Measurements from ENCODE around the gene PSTPIP2. TPM values are rescaled to one million over a fixed set of nuclear protein-coding genes. Genes with fewer than 3 reads are reported as not detected.
A peak's percentile ranks its signal among the peaks of the same experiment; 100 is the strongest.

Gene PSTPIP2
- total and polyA plus RNA-seq, 2 of the 13 experiments (the other 11 are each of a cell fraction or from before 2014, with no cell fraction given): 0.25 to 0.27 TPM

DNA sequence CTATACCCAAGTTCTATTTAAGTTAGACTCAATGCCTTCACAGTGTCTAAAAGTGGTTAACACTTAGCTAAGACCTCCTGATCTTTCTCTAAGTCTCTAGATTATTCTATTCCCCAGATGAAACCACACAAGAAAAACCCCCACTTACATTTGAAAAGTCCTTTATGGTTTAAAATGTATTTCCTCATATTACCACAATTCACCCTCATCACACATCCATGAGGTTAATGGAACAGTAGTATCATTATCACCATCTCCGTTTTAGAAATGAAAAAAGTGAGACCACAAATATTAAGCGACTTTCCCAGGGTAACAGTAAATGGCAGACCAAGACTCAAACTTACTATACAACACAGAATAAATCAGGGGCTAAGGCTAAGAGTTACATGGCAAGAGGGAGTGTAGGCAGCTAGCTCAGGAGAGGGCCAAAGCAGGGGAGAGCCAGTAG, 133.5 kb downstream of the PSTPIP2 start (continued):
- TF ChIP-seq ZNF558 (CRISPR knock-in tag; IDR thresholded peaks at IDR 0.05; ENCODE audit: borderline replicate concordance) (no peak), KLF15 (CRISPR knock-in tag; IDR thresholded peaks at IDR 0.05; ENCODE audit: borderline replicate concordance) (no peak), TBX2 (CRISPR knock-in tag; IDR thresholded peaks at IDR 0.05; ENCODE audit: borderline replicate concordance) (no peak)

DNA sequence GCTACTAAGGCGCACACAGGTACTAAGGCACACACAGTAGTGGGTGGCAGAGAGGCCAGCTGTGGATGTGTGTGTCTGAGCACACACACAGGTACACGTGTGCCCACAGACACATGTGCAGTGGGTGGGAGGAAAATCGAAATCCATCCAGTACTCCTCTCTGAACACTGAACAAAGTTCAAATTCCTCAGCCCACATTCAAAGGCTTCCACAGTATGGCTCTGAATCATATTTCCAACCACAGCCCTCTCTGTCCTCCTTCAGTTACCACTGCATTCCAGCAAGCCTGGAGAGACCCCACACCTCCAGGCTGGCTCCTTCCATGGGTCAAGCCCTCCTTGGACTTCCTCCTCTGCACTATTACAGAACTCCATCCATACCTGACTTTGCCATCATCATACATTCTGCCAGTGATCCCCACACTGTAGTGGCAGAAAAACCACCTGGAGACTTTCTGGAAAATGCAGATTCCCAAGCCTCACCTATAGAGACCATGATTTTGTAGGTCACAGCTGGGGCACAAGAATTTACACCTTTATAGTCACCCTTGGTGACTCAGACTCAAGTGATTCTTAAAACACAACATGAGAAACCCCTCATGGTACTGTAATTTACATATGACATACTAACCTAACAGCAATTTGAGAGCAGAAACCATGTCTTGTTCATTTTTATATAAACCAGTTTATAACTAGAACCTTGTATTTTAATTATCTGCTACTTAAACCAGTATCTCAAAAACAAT, 136.3 kb downstream of the PSTPIP2 start:
- 69% methylated on average over 3 of the region's 3 CpGs for WGBS (ENCODE audit: low lambda C conversion rate)
- H3K9ac ChIP-seq (ENCODE audit: insufficient read depth, low read depth, low read length): no peak overlapping the region
- in situ Hi-C loops (cut with HindIII; ENCODE audit: extremely low pct_ligation_motif_present, low pct_unique_long_range_greater_than_20kb): no loop called here
- no peaks in the 10 kb centered on the region for H3K27me3 ChIP-seq (ENCODE audit: control insufficient read depth in 1 of 2, insufficient read depth in 2 of 2, low read length in 2 of 2)
- peak overlapping the region; percentile 27 for H3K27ac ChIP-seq (ENCODE audit: extremely low read length, insufficient read depth, low read length)
- ATAC-seq (peak; percentile 95), FAIRE-seq (no peak), DNase-seq (ENCODE audit: low spot score) (peak; percentile 54)
- no peaks in the 10 kb centered on the region for H3K9me3 ChIP-seq (ENCODE audit: low read length)
- intact Hi-C loops (cut with micrococcal nuclease; ENCODE audit: unreplicated experiment): loop anchor here (1.0 to 10.0 kb wide), 2 partner anchors 32 to 139 kb away; partner anchors contain the start of genes EPG5 and PSTPIP2
- no TSS peak for BruUV-seq (replicated peaks)
- H3K4me2 ChIP-seq (ENCODE audit: low read depth, low read length): peak overlapping the region; percentile 29; the same call in 1 of the 2 replicates
- peaks cover 5 to 43% of the 10 kb centered on the region in 2 experiments; a peak in 4 of 5 replicates for H3K36me3 ChIP-seq (replicated peaks in 1 of 2; ENCODE audit: control insufficient read depth in 1 of 2, insufficient read depth in 2 of 2, low read length in 2 of 2)
- no peaks in the 10 kb centered on the region for H4K20me1 ChIP-seq (ENCODE audit: insufficient read depth, low read length)
- ChIA-PET POLR2A (no interaction called here), CTCF (ENCODE audit: low intra/inter-chr PET ratio, low total read pairs) (no interaction called here)
- H3K4me3 ChIP-seq (replicated peaks in 1 of 3; ENCODE audit: insufficient read depth in 1 of 3, low read depth in 2 of 3, low read length in 3 of 3): no peak overlapping the region
- peaks cover 14% of the 10 kb centered on the region for H3K4me1 ChIP-seq (ENCODE audit: insufficient read depth, low read length)
- no peaks in the 10 kb centered on the region for H3K79me2 ChIP-seq (ENCODE audit: insufficient read depth, low read length)
- no peak overlapping the region for H2AFZ ChIP-seq (ENCODE audit: low read length)
- TF ChIP-seq TGIF2 (CRISPR knock-in tag; IDR thresholded peaks at IDR 0.05): no peak
- peak; percentile 38; the same call in 1 of the 2 replicates for TF ChIP-seq SALL1 (CRISPR knock-in tag; IDR thresholded peaks at IDR 0.05)
- peak; percentile 60 for TF ChIP-seq HNF4A (CRISPR knock-in tag; IDR thresholded peaks at IDR 0.05)
- TF ChIP-seq ZNF263 (CRISPR knock-in tag; IDR thresholded peaks at IDR 0.05): no peak
- no peak for TF ChIP-seq NFKBIZ (CRISPR knock-in tag; IDR thresholded peaks at IDR 0.05)
- no peak for TF ChIP-seq THYN1 (CRISPR knock-in tag; IDR thresholded peaks at IDR 0.05; ENCODE audit: borderline replicate concordance, low read depth)
- TF ChIP-seq MYC (CRISPR knock-in tag; IDR thresholded peaks at IDR 0.05; ENCODE audit: borderline replicate concordance): 0 out of 2 replicates have a peak, but pooled peaks have one; percentile 22
- TF ChIP-seq, protein P1, sequence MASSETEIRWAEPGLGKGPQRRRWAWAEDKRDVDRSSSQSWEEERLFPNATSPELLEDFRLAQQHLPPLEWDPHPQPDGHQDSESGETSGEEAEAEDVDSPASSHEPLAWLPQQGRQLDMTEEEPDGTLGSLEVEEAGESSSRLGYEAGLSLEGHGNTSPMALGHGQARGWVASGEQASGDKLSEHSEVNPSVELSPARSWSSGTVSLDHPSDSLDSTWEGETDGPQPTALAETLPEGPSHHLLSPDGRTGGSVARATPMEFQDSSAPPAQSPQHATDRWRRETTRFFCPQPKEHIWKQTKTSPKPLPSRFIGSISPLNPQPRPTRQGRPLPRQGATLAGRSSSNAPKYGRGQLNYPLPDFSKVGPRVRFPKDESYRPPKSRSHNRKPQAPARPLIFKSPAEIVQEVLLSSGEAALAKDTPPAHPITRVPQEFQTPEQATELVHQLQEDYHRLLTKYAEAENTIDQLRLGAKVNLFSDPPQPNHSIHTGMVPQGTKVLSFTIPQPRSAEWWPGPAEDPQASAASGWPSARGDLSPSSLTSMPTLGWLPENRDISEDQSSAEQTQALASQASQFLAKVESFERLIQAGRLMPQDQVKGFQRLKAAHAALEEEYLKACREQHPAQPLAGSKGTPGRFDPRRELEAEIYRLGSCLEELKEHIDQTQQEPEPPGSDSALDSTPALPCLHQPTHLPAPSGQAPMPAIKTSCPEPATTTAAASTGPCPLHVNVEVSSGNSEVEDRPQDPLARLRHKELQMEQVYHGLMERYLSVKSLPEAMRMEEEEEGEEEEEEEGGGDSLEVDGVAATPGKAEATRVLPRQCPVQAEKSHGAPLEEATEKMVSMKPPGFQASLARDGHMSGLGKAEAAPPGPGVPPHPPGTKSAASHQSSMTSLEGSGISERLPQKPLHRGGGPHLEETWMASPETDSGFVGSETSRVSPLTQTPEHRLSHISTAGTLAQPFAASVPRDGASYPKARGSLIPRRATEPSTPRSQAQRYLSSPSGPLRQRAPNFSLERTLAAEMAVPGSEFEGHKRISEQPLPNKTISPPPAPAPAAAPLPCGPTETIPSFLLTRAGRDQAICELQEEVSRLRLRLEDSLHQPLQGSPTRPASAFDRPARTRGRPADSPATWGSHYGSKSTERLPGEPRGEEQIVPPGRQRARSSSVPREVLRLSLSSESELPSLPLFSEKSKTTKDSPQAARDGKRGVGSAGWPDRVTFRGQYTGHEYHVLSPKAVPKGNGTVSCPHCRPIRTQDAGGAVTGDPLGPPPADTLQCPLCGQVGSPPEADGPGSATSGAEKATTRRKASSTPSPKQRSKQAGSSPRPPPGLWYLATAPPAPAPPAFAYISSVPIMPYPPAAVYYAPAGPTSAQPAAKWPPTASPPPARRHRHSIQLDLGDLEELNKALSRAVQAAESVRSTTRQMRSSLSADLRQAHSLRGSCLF (CRISPR knock-in tag; IDR thresholded peaks at IDR 0.05; ENCODE audit: borderline replicate concordance): no peak
- TF ChIP-seq, protein P2, sequence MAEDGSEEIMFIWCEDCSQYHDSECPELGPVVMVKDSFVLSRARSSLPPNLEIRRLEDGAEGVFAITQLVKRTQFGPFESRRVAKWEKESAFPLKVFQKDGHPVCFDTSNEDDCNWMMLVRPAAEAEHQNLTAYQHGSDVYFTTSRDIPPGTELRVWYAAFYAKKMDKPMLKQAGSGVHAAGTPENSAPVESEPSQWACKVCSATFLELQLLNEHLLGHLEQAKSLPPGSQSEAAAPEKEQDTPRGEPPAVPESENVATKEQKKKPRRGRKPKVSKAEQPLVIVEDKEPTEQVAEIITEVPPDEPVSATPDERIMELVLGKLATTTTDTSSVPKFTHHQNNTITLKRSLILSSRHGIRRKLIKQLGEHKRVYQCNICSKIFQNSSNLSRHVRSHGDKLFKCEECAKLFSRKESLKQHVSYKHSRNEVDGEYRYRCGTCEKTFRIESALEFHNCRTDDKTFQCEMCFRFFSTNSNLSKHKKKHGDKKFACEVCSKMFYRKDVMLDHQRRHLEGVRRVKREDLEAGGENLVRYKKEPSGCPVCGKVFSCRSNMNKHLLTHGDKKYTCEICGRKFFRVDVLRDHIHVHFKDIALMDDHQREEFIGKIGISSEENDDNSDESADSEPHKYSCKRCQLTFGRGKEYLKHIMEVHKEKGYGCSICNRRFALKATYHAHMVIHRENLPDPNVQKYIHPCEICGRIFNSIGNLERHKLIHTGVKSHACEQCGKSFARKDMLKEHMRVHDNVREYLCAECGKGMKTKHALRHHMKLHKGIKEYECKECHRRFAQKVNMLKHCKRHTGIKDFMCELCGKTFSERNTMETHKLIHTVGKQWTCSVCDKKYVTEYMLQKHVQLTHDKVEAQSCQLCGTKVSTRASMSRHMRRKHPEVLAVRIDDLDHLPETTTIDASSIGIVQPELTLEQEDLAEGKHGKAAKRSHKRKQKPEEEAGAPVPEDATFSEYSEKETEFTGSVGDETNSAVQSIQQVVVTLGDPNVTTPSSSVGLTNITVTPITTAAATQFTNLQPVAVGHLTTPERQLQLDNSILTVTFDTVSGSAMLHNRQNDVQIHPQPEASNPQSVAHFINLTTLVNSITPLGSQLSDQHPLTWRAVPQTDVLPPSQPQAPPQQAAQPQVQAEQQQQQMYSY (CRISPR knock-in tag; IDR thresholded peaks at IDR 0.05): no peak
- TF ChIP-seq TEAD3 (CRISPR knock-in tag; optimal IDR thresholded peaks at IDR 0.05; ENCODE audit: borderline replicate concordance): peak; percentile 59
- TF ChIP-seq NFE2L1 (CRISPR knock-in tag; IDR thresholded peaks at IDR 0.05; ENCODE audit: borderline replicate concordance): no peak

Data from HepG2 (cell line).